GM21786 (cell line): Measurements from ENCODE around the gene RNF115.
"Not testable (repeated sequence)": the region's sequence is repeated elsewhere in the genome, so short reads cannot be mapped to it uniquely, and the experiment has no call there.

Source experiments
- ATAC-seq: cut with Tn5 transposase; IDR thresholded peaks from one replicate; pipeline ENCODE4 v1.9.1; 2021; ENCODE audit not compliant: unreplicated experiment

The RNF115 gene

GRCh38 chr1:145823565-145824498 lies at the start of gene RNF115, which contains the start of gene POLR3C:
TSS of gene RNF115 (minus strand) at chr1:145824095. CDS start at chr1:145823873, 222 bp downstream.
TSS of gene POLR3C (plus strand) at chr1:145824200. CDS start at chr1:145825777, 1,577 bp downstream.
- peak; percentile 77 for ATAC-seq

GRCh38 chr1:145871994-145872924 lies 48.4 kb upstream of the RNF115 start:
- ATAC-seq, result no peak

GRCh38 chr1:145868232-145868631 lies 44.3 kb upstream of the RNF115 start:
- ATAC-seq, result no peak

- no peak for ATAC-seq
Measured at GRCh38 chr1:145863282-145864018, 39.6 kb upstream of the RNF115 start.

- ATAC-seq, result peak; percentile 75
Measured at GRCh38 chr1:145859491-145860023, 35.7 kb upstream of the RNF115 start.

GRCh38 chr1:145858901-145859490 lies 35.1 kb upstream of the RNF115 start, which contains the start of gene PIAS3:
TSS of gene PIAS3 (minus strand) at chr1:145859081. CDS start at chr1:145858990, 91 bp downstream.
- peak; percentile 80 for ATAC-seq

GRCh38 chr1:145858238-145858900 lies 34.5 kb upstream of the RNF115 start:
- no peak for ATAC-seq

GRCh38 chr1:145857170-145857569 lies 33.3 kb upstream of the RNF115 start:
- no peak for ATAC-seq

GRCh38 chr1:145855426-145855948 lies 31.6 kb upstream of the RNF115 start:
- ATAC-seq, result no peak

- ATAC-seq, result no peak
Measured at GRCh38 chr1:145849356-145850160, 25.7 kb upstream of the RNF115 start.

- ATAC-seq, result no peak
Measured at GRCh38 chr1:145847827-145848226, 23.9 kb upstream of the RNF115 start.

- peak; percentile 16 for ATAC-seq
Measured at GRCh38 chr1:145846201-145846612, 22.3 kb upstream of the RNF115 start.

GRCh38 chr1:145845514-145846161 lies 21.7 kb upstream of the RNF115 start, which contains the start of gene NUDT17:
TSS of gene NUDT17 (plus strand) at chr1:145845630. CDS start at chr1:145845641, 11 bp downstream.
- ATAC-seq, result peak; percentile 53

GRCh38 chr1:145845144-145845513 lies 21.2 kb upstream of the RNF115 start:
- ATAC-seq, result peak; percentile 76

- no peak for ATAC-seq
Measured at GRCh38 chr1:145843031-145843430, 19.1 kb upstream of the RNF115 start.

GRCh38 chr1:145837656-145838055 lies 13.8 kb upstream of the RNF115 start:
- ATAC-seq, result no peak

GRCh38 chr1:145830810-145831209 lies 6.9 kb upstream of the RNF115 start:
- not testable (repeated sequence) for ATAC-seq
